MM.1S (cell line): Measurements from ENCODE around the gene PTK7.
A peak's percentile ranks its signal among the peaks of the same experiment; 100 is the strongest.

ENCODE experiments used
- DNase-seq: peaks from one replicate; pipeline ENCODE4 v3.0.0-alpha.2; 2015
- H2AFZ ChIP-seq: fragments of 300-600 bp; sonication (generic); 2 replicates; pipeline ENCODE4 v1.6.0; 2016; ENCODE audit warnings: antibody characterized with exemption, low read length
- H3F3A ChIP-seq: fragments of 300-600 bp; sonication (generic); 2 replicates; pipeline ENCODE4 v1.6.1; 2016; ENCODE audit warnings: mild to moderate bottlenecking, antibody characterized with exemption, low read length, moderate library complexity, mixed read lengths; ENCODE audit not compliant: insufficient read depth
- H3K27ac ChIP-seq: fragments of 300-600 bp; sonication (generic); 2 replicates; pipeline ENCODE4 v1.5.1; 2016; ENCODE audit warnings: mild to moderate bottlenecking, low read length
- H3K27me3 ChIP-seq: fragments of 300-600 bp; sonication (generic); replicated peaks from 2 replicates; pipeline ENCODE4 v1.6.0; 2016; ENCODE audit warnings: low read length; ENCODE audit not compliant: insufficient read depth
- H3K36me3 ChIP-seq: fragments of 300-600 bp; sonication (generic); replicated peaks from 2 replicates; pipeline ENCODE4 v1.6.1; 2016; ENCODE audit warnings: mild to moderate bottlenecking, low read length, mixed read lengths; ENCODE audit not compliant: insufficient read depth
- H3K4me1 ChIP-seq: fragments of 300-600 bp; sonication (generic); 2 replicates; pipeline ENCODE4 v1.6.1; 2016; ENCODE audit warnings: low read length, mixed read lengths
- H3K4me2 ChIP-seq: fragments of 300-600 bp; sonication (generic); 2 replicates; pipeline ENCODE4 v1.6.0; 2016; ENCODE audit warnings: low read depth, low read length
- H3K4me3 ChIP-seq: fragments of 300-600 bp; sonication (generic); 2 replicates; pipeline ENCODE4 v1.5.1; 2016; ENCODE audit warnings: low read length, mixed read lengths
- H3K79me2 ChIP-seq: fragments of 300-600 bp; sonication (generic); 2 replicates; pipeline ENCODE4 v1.6.1; 2016; ENCODE audit warnings: mixed run types, low read length, mixed read lengths
- H3K9ac ChIP-seq: fragments of 300-600 bp; sonication (generic); 2 replicates; pipeline ENCODE4 v1.6.1; 2016; ENCODE audit warnings: low read length, mixed read lengths
- H3K9me2 ChIP-seq: fragments of 300-600 bp; sonication (generic); replicated peaks from 2 replicates; pipeline ENCODE4 v1.6.1; 2016; ENCODE audit warnings: mild to moderate bottlenecking, low read length, mixed read lengths; ENCODE audit not compliant: insufficient read depth
- H3K9me3 ChIP-seq: fragments of 300-600 bp; sonication (generic); replicated peaks from 2 replicates; pipeline ENCODE4 v1.6.1; 2016; ENCODE audit warnings: mild to moderate bottlenecking, low read length, mixed read lengths; ENCODE audit not compliant: insufficient read depth
- H4K20me1 ChIP-seq: fragments of 300-600 bp; sonication (generic); 2 replicates; pipeline ENCODE4 v1.6.1; 2016; ENCODE audit warnings: mild to moderate bottlenecking, low read length, moderate library complexity, mixed read lengths; ENCODE audit not compliant: insufficient read depth
- EZH2 ChIP-seq: fragments of 300-600 bp; sonication (generic); optimal IDR thresholded peaks from 2 replicates; pipeline ENCODE3; 2017; ENCODE audit warnings: low read depth, mild to moderate bottlenecking, antibody characterized with exemption, low read length, mixed read lengths
- EZH2phosphoT487 ChIP-seq: fragments of 300-600 bp; sonication (generic); IDR thresholded peaks from 2 replicates; pipeline ENCODE4 v1.6.1; 2018; ENCODE audit warnings: antibody characterized with exemption, low read length
- TF ChIP-seq, protein P1 (sequence below): fragments of 300-600 bp; sonication (generic); IDR thresholded peaks from 2 replicates; pipeline ENCODE4 v1.5.1; 2016; ENCODE audit warnings: antibody characterized with exemption, low read length, mixed read lengths

The PTK7 gene

GRCh38 chr6:43173591-43174262 lies 97.6 kb downstream of the PTK7 start:
- Histone ChIP-seq H3K27ac (peak overlapping the region; percentile 69; the same call in 1 of the 2 replicates), H3K9ac (peak overlapping the region; percentile 37; the same call in 1 of the 2 replicates), H3K9me2 (no peaks in the 10 kb centered on the region), H3K79me2 (peaks cover 39% of the 10 kb centered on the region), H3K4me3 (peak overlapping the region; percentile 46), H2AFZ (no peak overlapping the region), H4K20me1 (peaks cover 5% of the 10 kb centered on the region; the same call in 1 of the 2 replicates), H3K4me2 (peak overlapping the region; percentile 96), H3F3A (peaks cover 18% of the 10 kb centered on the region), H3K27me3 (no peaks in the 10 kb centered on the region), H3K36me3 (peaks cover 5% of the 10 kb centered on the region; the same call in 1 of the 2 replicates), H3K9me3 (no peaks in the 10 kb centered on the region), H3K4me1 (peaks cover 25% of the 10 kb centered on the region)
- TF ChIP-seq EZH2phosphoT487 (no peak), EZH2 (no peak)
- TF ChIP-seq, protein P1, sequence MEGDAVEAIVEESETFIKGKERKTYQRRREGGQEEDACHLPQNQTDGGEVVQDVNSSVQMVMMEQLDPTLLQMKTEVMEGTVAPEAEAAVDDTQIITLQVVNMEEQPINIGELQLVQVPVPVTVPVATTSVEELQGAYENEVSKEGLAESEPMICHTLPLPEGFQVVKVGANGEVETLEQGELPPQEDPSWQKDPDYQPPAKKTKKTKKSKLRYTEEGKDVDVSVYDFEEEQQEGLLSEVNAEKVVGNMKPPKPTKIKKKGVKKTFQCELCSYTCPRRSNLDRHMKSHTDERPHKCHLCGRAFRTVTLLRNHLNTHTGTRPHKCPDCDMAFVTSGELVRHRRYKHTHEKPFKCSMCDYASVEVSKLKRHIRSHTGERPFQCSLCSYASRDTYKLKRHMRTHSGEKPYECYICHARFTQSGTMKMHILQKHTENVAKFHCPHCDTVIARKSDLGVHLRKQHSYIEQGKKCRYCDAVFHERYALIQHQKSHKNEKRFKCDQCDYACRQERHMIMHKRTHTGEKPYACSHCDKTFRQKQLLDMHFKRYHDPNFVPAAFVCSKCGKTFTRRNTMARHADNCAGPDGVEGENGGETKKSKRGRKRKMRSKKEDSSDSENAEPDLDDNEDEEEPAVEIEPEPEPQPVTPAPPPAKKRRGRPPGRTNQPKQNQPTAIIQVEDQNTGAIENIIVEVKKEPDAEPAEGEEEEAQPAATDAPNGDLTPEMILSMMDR = no peak
- no peak for DNase-seq

DNA sequence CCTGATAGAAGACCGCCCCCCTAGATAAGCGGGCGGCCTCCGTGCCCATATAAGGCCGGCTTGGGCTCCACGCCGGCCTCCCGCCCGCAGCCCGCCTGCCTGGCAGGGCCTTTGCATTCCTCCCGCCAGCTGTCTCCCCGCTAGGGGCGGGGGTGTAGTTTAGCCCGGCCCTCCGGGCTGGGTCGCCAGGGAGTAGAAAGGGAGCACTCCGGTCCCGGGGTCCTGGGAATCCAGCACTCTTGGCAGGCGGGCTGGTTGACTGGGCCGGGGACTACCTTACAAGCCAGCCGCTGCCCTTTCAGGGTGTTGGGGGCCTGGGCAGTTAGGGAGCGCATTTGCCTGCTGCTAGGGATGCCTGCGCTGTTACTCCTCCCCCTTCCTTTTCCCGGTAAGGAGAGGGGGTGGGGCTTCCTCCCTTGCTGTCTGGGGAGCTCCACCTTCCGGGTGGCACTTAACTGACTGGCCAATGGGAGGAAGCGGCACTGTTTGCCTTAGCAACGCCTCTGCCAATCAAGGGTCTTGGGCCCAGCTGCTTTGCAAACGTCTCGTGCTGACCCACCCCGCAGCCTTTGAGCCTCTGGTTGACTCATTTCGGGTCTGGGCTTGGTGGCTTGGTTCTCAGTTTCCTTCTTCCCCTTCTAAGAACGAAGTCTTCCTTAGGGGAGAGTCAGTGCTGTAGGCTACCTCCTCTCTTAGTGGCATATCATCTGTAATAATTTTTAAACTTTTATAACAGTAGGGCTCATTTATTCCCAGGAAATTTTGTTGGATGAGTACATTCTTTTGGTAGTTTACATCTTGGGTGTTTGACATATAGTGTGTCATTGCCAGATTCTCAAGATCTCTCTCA lies 98.4 kb downstream of the PTK7 start:
- no peaks in the 10 kb centered on the region for H3K9me3 ChIP-seq
- no peak for TF ChIP-seq EZH2
- TF ChIP-seq, protein P1 = no peak
- no peak for TF ChIP-seq EZH2phosphoT487
- H2AFZ ChIP-seq = peak overlapping the region; percentile 49
- H3K79me2 ChIP-seq = peaks cover 39% of the 10 kb centered on the region
- H3K9ac ChIP-seq = peak overlapping the region; percentile 37; the same call in 1 of the 2 replicates
- H3K27ac ChIP-seq = peak overlapping the region; percentile 69; the same call in 1 of the 2 replicates
- no peaks in the 10 kb centered on the region for H3K9me2 ChIP-seq
- H4K20me1 ChIP-seq = peaks cover 5% of the 10 kb centered on the region; the same call in 1 of the 2 replicates
- H3K4me1 ChIP-seq = peaks cover 25% of the 10 kb centered on the region
- peak overlapping the region; percentile 96 for H3K4me2 ChIP-seq
- H3K27me3 ChIP-seq = no peaks in the 10 kb centered on the region
- H3K36me3 ChIP-seq = peaks cover 5% of the 10 kb centered on the region; the same call in 1 of the 2 replicates
- peak; percentile 98 for DNase-seq
- H3K4me3 ChIP-seq = peak overlapping the region; percentile 46
- H3F3A ChIP-seq = peaks cover 18% of the 10 kb centered on the region

GRCh38 chr6:43175676-43176422 lies 99.7 kb downstream of the PTK7 start:
- peaks cover 39% of the 10 kb centered on the region for H3K79me2 ChIP-seq
- H3K9ac ChIP-seq = no peak overlapping the region
- H4K20me1 ChIP-seq = peaks cover 5% of the 10 kb centered on the region; the same call in 1 of the 2 replicates
- DNase-seq = no peak
- TF ChIP-seq EZH2phosphoT487 (no peak), EZH2 (no peak)
- TF ChIP-seq, protein P1 = no peak
- H3K4me2 ChIP-seq = no peak overlapping the region
- H3K27me3 ChIP-seq = no peaks in the 10 kb centered on the region
- peaks cover 23% of the 10 kb centered on the region for H3F3A ChIP-seq
- no peak overlapping the region for H2AFZ ChIP-seq
- H3K27ac ChIP-seq = no peak overlapping the region
- H3K4me1 ChIP-seq = peaks cover 25% of the 10 kb centered on the region
- no peaks in the 10 kb centered on the region for H3K9me3 ChIP-seq
- H3K36me3 ChIP-seq = peaks cover 5% of the 10 kb centered on the region; the same call in 1 of the 2 replicates
- H3K4me3 ChIP-seq = no peak overlapping the region
- no peaks in the 10 kb centered on the region for H3K9me2 ChIP-seq
